Non-pigmented ciliary epithelial cell (primary cell): ENCODE results near the gene ACOX3.

Experiments
- DNase-seq: peaks from one replicate; pipeline ENCODE4 v3.0.0-alpha.2; 2010; ENCODE audit warnings: low read depth

Gene ACOX3

GRCh38 chr4:8404791-8405515 lies 35.6 kb downstream of the ACOX3 start:
- DNase-seq, result no peak

DNA sequence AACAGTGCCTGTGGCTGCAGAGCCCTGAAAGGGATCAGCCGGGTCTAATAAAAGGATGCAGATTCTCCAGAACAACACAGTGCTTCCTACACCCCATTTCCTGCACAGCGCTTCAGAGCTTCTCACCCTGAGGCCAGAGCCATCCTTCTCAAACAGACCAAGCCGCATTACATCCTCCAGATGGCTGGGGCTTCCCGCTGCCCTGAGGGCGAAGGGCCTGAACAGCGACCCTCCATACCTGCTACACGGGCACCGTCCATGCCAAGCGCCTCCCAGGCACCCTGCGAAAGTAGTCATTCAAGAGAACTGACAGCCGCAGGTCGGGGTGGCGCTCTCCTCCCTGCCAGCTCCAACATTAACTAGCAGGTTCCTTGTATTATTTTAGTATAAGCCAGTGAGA lies 36.5 kb downstream of the ACOX3 start:
- DNase-seq, result no peak

DNA sequence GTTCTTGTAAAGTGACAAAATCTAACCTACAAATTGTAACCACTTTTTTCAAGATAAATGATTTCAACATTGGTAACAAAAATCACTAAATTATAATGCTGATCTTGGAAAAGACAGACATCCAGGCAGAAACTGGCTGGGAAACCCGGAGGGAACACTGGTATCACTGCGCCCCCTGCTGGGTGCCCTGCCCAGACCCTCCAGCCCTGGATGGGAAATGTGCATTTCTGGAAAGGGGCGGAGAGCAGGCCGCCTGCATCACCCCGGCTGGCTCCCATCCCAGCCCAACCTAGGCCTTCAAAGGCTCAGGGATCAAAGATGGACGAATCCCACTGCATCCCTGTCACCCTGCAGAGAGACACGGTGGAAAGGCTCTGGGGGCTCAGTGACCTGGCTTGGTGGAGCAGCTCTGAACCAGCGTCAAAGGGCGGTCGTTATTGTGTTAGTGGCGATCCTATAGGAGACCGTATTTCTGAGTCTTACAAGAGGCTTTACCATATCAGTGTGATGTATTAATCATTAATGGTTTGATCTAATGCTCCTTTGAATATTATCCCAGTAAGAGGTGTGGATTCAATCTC lies 37.3 kb downstream of the ACOX3 start:
- DNase-seq, result no peak

GRCh38 chr4:8402640-8403039 lies 37.9 kb downstream of the ACOX3 start:
- no peak for DNase-seq

DNA sequence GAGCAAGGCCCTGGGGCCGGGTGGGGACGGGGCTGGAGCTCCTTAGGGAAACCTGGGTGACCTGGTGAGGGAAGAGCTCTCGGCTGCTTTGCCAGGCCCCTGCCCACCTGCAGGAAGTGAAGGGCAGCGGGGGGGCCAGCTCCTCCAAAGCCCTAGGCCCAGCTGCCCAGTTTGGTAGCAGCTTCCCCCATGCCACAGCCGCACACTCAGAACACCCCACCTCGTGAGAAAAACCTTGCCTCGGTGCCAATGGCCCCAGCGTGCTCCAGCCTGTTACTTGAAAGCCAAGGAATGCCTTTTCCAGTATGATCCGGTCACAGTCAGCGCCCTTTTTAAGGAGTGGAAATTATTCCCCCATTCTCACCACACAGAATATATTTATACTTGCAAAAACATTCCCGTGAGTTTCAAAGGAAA lies 38.3 kb downstream of the ACOX3 start:
- no peak for DNase-seq

DNA sequence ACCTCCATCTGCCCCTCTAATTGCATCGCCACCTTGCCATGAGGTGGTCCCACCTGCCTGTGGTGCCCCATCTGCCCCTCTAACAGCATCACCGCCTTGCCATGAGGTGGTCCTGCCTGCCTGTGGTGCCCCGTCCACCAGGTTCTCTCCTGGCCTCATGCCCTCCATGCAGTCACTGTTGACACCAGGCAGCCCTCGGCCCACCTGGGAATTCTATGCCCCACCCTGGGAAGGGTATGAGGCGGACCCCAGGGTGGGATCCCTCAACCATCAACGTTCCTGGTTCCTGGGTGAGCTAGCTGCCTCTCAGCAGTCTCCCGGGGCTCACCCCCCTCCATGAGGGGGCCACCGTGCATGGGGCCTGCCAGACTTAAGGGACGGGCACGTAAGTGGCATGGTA lies 38.9 kb downstream of the ACOX3 start:
- DNase-seq, result no peak

GRCh38 chr4:8400632-8401325 lies 39.7 kb downstream of the ACOX3 start:
- no peak for DNase-seq

DNA sequence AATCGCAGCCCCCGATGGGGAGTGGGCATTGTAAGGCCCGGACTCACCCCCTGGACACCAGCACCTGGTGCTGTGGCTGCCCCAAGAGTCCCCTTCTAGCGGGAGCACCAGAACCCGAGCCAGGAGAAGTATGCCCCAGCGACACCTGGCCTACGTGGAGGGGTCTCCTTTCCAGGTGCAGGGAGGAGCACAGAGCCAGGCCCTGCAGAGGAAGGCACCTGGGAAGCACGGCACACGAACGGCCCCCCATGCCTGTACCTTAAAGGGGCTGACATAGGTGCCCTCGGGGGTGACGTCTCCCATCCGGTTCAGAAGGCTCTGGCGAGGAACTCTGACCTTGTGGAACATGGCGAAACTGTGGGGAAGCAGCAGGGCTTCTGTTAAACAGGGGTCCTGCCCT lies 41.2 kb downstream of the ACOX3 start:
- no peak for DNase-seq

- no peak for DNase-seq
These were observed 42.2 kb downstream of the ACOX3 start for GRCh38 chr4:8398347-8398746.

- DNase-seq, result no peak
These were observed 43.6 kb downstream of the ACOX3 start for GRCh38 chr4:8396762-8397406.

DNA sequence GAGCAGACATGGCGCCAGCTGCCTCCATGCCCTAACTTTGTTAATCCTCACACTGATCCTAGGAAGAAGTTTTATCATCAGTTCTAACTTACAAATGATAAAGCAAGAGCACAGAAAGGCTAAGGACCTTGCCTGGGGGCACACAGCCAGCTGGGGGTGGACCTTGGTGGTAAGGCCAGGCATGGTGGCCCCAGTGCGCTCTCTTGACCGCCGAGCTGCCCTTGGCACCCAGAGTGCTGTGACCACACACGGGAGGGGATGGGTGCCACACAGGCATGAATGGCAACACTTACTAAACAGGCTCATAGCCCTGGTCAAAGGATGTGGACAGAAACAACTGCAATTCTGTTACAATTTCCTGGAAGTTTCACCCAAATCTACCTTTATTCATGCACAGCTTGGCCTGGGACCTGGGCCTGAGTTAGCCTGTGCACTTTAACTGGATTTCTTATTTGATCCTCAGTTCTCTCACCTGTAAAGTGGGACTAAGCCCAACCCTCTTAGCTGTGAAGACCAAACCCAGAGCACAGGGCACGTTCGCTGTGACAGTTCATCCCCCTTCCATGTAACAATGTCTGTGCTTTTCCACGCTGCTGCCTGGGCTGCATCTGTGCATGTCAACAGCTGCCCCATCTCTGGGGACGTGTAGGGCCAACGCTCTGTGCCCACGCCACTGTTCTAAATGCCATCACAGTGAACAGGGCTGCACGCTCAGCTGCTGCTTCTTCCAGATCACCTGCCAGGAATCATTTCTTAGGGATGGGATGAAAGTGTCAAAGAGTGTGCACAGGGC lies 44.8 kb downstream of the ACOX3 start:
- no peak for DNase-seq

DNA sequence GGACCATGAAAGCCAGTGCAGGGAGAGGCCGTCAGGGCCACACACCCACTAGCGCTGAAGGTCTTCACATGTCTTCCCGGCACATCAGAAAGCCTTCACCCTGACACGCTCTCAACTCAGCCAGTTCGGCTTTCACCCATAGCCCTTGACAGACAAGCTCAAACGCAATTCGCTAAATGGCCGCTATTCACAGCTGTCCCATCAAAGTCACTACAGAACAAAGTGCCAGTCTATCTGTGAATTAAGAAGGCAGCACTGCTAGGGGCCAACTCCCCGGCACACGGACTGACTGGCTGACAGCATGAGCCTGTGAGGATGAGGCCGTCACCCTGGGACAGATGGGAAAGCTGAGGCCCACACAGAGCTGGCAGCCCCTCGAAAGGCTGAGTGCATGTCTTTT lies 45.7 kb downstream of the ACOX3 start:
- no peak for DNase-seq

DNA sequence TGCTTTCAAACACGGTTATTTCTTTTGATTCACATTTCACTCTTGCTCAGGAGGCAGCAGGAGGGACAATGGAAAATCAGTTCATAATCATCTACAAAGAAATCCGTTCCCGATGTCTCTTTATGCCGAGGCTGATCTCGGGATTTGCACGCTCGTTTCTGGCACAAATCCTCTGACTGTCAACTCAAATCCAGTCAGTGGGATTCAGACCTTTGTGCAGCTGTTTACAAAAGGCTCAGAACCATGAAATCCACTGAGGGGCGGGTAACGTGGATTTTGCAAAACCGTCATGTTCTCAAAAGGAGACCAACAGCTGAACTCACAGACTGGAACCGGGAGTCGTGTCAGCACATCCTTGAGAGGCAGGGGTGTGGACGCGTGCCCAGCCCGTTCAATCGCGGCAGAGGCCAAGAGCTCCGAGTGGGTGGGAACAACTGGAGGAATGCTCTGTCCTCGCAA lies 46.4 kb downstream of the ACOX3 start:
- DNase-seq, result peak; percentile 36

DNA sequence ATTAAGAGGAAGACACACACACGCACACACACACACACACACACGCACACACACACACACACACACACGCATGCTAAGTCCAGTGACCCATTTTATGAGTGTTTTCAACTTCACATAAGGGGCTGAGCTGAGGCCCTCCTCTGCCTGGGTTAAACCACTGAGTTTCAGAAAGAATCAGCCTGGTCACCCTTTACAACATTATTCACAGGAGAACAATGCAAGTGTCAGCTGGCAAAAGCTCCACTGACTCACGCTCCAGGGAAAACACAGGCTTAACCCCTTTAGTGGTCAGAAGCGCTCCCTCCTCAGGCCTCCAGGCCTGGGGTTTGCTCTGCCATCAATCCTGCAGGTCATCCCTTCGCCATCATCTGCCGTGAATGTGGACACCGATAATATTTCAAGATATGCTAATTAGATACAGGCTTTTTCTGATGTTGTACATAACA lies 46.9 kb downstream of the ACOX3 start:
- peak; percentile 94 for DNase-seq

GRCh38 chr4:8392591-8393190 lies 47.8 kb downstream of the ACOX3 start:
- DNase-seq, result no peak

- DNase-seq, result peak; percentile 66
These were observed 48.6 kb downstream of the ACOX3 start for GRCh38 chr4:8391972-8392371.

DNA sequence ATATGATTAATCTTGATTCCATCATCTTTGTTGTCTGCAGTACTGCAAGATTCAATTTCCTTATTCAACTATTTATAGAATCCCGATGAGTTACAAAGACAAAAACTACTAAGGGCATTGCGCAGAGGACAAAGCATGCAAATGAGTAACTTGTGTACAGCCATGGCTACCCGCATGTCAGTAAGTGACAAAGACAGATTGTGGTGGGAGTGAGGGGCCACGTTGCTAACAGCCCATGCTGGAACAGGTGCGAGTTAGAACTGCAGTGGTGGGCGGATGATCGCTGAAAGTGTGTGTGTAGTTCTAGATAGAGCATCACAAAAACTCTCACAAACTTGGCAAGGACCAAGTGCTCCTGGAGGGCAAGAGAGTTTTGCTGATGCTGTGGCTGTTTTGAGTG lies 49.5 kb downstream of the ACOX3 start:
- DNase-seq, result no peak

DNA sequence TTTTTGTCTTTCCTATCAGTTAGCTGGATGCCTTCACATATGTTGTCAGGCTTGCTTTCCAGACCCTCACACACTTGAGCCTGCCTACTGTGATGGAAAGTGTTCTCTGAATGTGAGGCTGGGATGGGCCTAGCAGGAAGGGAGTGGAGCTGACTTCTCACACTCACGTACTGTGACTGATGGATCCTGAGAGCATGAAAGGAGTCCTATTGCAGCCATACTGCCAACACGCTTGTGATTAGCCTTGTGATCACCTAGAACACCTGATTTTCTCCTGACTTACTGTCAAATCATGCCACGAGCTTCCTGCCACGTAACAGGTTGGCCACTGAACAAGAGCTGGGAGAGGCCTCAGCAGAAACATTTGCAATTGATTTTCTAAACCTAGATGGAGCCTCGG lies 49.9 kb downstream of the ACOX3 start:
- no peak for DNase-seq

GRCh38 chr4:8388528-8388870 lies 52.0 kb downstream of the ACOX3 start:
- DNase-seq, result no peak

GRCh38 chr4:8387615-8388527 lies 52.7 kb downstream of the ACOX3 start:
- DNase-seq, result no peak

- DNase-seq, result no peak
These were observed 53.3 kb downstream of the ACOX3 start for GRCh38 chr4:8387194-8387593.
